HG03571 (cell line): ENCODE measurements around the gene ERP44.
"Not testable (repeated sequence)": the region's sequence is repeated elsewhere in the genome, so short reads cannot be mapped to it uniquely, and the experiment has no call there.

Source experiments
- ATAC-seq: cut with Tn5 transposase; IDR thresholded peaks from one replicate; pipeline ENCODE4 v1.9.1; 2021; ENCODE audit not compliant: unreplicated experiment

ERP44 gene

DNA sequence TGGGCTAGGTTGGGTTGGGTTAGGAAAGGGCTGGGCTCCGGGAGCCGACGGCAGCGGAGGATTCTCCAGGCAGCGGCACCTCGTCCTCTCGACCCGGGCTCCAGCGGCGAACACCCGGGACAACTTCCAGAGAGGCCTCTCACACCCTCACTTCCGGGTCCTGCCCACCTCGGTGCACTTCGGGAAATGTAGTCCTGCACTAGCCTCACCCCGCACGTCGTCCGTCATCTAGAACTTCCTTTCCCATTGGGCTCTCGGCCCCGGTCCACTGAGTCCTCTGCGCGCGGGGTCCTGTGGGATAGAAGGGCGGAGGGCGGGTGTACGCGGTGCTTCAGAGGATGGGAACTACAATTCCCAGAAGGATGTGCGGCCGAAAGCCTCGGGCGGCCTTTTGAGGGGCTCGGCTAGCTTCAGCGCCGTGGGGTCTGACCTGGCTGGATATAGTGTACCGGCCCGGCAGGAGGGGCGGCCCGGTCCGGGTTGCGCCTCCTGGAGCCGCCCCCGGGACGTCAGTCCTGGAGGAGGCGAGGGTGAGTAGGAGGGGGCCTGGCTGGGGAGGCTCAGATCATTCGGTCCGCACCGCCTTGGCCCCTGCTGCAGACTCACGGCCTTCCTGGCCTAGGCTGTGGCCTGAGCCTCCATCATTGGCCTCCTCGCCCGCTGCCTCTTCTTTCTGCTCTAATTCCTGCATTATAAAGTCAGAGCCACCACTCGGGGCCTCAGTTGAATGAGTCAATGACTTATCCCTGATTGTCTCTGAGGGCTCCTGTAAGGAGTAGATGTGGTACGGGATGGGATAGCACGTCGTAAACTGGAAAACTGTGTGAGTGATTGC lies at the start of gene ERP44, which contains the start of gene INVS:
ERP44 (minus strand) TSS at position 114 of the 835 bp plus-strand sequence. CDS start 160 bp downstream, outside the sequence.
INVS (plus strand) TSS at position 357 of the 835 bp plus-strand sequence. CDS start 5,279 bp downstream, outside the sequence.
- peak; percentile 96 for ATAC-seq

DNA sequence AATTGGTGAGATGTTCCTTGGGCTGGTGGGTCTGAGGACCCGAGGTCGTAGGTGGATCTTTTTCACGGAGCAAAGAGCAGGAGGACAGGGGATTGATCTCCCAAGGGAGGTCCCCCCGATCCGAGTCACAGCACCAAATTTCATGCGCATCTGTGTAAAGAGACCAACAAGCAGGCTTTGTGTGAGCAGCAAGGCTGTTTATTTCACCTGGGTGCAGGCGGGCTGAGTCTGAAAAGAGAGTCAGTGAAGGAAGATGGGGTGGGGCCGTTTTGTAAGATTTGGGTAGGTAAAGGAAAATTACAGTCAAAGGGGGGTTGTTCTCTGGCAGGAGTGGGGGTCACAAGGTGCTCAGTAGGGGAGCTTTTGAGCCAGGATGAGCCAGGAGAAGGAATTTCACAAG lies 47.2 kb upstream of the ERP44 start:
- ATAC-seq: not testable (repeated sequence)

DNA sequence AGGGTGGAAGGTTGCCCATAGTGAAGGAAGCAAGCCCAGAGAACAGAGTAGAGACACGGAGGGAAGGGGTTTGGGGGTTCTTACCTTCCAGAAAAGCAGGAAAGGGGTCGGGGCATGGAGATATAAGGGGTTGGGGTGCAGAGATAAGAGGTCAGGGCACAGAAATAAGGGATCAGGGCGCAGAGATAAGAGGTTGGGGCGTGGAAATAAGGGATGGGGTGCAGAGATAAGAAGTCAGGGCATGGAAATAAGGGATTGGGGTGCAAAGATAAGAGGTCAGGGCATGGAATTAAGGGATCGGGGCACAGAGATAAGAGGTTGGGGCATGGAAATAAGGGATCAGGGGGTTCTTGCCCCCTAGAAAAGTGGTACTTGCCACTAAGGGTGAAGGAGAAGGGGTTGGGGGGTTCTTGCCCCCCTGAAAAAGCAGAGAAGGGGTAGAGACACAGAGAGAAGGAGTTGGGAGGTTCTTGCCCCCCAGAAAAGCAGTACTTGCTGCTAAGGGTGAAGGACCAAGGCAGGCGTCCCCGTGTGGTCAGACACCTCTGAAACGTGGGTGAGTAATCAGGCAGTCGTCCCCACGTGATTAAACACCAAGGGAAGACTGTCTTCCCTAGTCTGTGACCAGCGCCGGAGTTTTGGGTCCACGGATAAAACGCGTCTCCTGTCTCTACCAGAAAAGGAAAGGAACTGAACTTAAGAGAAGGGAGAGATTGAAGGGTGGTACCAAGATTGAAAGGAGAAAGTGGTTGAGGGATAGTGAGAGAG lies 46.6 kb upstream of the ERP44 start:
- ATAC-seq: not testable (repeated sequence)

DNA sequence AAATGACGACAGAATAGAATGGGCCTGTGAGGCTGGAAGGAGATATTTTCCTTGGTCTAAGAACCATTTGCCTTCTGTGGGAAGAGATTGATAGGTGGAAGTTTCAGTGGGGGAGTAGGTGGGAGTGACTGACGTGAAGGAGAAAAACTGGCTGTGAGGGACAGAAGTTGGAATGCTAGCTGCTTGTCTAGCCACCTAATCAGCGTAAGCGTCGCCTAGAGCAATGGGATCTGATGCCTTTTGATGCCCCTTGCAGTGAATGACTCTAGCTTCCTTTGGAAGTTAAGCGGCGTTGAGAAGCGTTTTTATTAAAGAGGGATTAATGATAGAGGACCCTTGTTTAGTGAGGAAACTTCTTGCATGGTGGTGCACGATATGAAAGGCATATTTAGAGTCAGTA lies 43.1 kb upstream of the ERP44 start:
- not testable (repeated sequence) for ATAC-seq

DNA sequence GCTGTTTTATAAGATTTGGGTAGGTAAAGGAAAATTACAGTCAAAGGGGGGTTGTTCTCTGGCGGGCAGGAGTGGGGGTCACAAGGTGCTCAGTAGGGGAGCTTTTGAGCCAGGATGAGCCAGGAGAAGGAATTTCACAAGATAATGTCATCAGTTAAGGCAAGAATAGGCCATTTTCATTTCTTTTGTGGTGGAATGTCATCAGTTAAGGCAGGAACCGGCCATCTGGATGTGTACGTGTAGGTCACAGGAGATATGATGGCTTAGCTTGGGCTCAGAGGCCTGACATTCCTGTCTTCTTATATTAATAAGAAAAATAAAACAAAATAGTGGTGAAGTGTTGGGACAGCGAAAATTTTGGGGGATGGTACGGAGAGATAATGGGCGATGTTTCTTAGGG lies 41.5 kb upstream of the ERP44 start:
- ATAC-seq: not testable (repeated sequence)

DNA sequence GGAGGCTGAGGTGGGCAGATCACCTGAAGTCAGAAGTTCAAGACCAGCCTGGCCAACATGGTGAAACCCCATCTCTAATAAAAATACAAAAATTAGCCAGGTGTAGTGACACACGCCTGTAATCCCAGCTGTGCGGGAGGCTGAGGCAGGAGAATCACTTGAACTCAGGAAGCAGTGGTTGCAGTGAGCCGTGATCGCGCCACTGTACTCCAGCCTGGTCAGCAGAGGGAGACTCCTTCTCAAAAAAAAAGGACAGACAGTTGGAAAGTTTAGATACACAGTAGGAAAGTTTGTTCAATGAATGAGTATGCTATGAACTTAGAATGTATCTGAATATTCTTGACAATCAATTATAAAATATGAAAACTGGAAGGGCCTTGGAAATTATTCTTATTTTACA lies 38.0 kb upstream of the ERP44 start:
- not testable (repeated sequence) for ATAC-seq

DNA sequence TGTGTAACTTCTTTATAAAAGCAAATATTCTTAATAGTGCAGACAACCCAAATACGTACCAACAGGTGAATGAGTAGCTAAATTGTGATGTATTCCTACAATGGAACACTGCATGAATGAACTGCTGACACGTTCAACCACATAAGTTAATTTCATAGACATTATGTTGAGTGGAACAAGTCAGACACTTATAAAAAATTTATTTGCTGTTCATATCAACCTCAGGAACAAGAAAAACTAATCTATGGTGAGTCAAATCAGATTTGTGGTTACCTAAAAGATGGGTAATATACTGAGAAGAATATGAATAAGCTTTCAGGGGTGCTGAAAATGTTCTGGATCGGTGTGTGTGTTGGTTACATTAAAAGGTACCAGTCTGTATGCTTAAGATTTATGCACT lies 35.9 kb upstream of the ERP44 start:
- no peak for ATAC-seq

DNA sequence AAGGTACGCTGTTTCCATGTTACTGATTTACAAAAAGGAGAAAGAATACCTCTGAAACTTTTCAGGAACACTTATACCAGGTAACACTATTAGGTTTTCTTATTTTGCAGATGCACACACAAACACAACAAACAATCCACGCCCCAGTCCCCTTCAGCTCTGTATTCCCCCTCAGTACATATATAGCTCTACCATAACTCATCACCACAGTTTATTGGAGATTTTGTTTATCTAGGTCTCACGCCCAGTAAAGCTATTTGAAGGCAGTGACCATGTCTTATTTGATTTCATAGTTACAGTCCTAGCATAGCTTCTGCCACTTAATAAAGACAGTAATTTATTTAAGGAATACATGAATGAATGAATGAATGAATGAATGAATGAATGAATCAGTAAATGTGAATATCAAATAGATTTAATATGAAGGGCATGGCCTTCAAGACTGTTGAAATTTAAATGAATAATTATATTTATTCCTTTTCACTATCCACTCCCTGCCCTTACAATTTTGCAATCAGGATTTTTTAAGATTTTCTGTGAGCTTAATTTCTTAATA lies 33.2 kb upstream of the ERP44 start:
- no peak for ATAC-seq

DNA sequence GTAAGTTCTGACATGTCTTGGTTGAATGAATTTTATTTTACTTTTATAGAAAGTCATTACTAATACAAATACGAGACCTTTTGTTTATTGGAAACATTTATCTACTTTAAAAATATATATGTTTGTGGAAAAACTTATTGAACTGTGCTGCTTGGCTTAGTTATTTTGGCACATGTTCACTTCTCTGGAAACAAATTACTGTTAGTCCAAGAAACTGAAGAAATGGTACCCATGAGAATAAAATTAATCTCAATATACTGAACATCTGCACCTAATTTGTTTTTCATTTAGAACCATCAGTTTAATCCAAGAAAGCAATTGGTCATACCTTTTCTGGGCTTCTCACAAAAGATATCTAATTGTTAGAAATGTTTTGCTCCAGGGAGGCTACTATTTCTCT lies 32.4 kb upstream of the ERP44 start:
- ATAC-seq: no peak

DNA sequence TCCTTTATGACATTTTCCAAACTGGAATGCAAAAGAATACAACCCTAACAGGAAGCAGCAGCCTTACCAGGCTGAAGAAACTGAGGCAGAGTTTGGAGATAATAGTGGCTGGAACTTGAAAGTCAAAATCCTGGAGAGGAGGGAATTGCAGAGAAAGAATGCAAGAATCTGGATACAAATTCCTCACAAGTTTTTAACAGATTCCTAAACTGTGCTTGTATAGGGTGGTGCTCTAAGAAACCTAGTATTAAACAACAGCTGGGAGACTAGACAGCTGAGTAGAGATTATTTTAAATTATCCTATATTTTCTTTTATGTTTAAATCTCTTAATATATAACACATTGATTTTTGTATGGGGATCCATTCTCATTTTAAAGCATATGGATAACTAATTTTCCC lies 31.0 kb upstream of the ERP44 start:
- ATAC-seq: no peak

DNA sequence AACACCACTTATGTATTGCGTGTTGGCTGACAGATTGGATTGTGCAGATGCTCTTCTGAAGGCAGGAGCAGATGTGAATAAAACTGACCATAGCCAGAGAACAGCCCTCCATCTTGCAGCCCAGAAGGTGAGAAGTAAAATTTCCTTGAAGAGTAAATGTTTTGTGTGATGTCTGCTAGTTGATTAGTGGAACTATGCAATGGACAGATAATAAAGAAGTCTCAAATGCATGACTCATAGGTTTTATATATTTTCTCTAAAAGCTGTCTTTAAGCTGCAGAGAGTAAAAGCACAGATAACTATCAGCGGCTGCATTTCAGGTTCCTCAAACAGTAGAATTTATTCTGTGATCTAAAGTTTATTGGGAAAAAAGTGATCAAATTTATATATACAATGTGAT lies 27.6 kb upstream of the ERP44 start:
- ATAC-seq: no peak

DNA sequence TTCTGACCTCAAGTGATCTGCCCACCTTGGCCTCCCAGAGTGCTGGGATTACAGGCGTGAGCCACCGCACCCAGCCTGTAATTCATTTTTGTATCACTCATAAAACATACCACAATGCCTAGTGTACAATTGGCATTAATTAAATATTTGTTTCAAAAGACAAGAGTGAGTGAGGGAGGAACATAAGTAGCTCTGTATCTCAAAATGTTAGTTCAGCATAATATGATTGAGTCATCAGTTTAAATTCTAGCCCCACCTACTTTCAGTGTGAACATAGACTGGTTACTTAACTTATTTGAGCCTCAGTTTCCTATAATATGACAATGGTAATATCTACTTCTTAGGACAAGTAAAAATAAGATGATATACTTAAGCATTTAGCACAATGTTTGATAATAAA lies 27.1 kb upstream of the ERP44 start:
- ATAC-seq: no peak

DNA sequence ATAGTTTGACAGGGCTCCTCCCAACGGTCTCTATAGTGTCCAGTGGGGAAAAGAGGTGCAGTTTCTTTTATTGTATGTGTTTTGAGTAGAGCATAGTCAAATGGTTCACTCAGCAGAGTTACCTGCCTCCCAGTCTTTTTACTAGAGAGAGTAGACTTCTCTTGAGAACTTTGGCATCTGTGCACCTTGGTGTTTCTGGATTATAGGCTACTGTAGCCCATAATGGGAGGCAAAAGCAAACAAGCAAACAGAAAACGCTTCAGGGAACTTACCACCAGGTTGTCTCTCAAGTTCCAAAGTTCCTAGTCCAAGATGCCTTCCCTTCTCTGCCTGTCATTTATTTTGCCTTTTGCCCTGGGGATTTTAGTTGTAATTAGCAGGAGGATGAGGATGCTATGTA lies 26.4 kb upstream of the ERP44 start:
- ATAC-seq: no peak

DNA sequence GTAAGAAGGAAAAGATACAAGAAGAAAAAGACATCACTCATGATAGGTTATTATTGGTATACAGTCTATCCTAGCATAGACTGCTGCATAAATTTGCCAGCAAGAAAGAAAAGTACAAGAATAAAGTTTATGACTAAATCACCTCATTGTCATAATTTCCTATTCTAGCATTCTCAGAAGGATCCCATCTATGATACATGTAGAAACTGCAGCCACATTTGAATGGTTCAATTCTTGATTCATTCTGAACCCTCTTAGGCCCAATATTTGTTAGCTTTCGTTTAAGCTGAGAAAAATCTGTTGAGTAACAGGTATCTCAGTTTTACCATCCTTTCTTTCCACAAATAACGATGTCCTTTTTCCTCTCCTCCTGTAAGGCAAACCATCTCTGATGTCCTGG lies 21.5 kb upstream of the ERP44 start:
- no peak for ATAC-seq

DNA sequence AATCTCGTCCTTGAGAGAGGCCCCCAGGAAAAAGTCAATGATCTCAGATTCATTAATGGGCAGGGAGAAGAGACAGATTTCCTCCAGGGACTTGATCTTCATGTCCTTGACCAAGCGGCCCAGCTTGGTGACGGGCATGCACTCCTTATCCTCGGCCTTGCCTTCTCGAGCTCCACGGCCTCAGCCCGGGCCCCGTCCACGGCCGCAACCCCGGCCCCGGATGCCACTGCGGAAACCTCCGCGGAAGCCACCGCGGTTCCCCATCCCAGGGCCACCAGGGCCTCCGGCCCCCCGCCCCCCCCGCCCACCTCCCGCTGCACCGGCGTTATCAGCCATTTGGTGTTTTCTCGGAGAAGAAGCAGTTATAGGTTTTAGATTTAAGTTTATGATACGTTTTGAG lies 18.5 kb upstream of the ERP44 start:
- ATAC-seq: no peak

DNA sequence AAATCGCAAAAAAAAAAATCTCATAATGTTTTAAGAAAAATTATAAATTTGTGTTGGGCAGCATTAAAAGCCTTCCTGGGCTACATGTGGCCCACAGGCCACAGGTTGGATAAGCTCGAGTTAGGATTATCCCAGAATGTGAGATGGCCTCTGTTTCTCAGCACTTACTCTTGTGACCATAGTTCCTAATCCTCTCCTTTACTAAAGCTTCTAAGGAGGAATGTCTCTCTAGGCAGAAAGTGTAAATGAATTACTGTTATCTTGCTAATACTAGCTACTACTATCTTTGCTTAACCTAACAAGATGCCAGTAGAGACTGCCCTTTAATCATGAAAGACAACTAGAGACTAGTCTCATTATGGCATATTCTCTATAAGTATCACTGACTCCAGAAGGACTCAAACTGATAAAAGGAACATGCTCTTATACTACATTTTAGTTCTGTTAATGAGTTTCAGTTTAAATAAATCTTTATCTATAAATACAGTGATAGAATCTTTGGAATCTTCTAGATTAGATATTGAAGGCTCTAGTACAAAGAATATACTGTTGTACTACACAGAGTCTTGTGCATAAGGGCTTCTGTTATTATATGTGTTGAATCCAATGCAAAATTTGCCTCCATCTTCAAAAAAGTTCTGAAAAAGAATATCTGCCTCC lies 14.0 kb upstream of the ERP44 start:
- no peak for ATAC-seq

DNA sequence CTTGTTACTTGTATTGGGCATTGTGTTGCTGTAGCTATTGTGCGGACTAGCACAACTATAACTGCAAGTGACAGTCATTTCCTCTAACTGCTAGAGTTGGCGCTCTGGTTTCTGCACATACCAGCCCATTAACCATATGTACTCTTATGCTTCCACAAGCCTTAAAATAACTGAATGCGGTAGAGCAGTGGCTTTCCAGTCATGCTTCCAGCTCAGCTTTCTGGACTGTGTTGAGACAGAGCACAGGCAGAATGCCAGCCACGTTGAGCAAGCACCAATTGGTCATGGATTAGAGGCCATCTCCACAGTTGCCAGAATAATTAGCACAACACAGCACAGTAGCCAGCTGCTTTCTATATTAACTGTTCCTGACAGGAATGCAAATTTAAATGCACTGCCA lies 12.4 kb upstream of the ERP44 start:
- ATAC-seq: no peak

DNA sequence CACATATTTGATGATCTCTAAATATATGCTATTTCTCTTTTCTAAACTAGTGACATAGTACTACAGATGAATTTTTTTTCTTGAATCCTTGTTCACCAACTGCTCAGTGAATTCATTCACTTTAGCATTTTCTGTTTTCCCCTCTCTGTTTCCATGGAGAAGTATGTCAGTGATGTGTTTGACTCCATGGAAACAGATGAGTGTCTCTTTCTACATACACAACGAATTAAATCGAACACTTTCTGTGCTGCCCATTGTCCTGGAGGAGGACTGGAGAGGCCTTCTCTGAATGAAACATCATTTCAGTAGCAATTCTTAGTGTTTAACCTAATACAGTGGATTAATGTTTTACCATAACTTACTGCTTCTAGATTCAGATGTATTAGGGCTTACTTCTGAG lies 9.8 kb upstream of the ERP44 start:
- ATAC-seq: no peak

DNA sequence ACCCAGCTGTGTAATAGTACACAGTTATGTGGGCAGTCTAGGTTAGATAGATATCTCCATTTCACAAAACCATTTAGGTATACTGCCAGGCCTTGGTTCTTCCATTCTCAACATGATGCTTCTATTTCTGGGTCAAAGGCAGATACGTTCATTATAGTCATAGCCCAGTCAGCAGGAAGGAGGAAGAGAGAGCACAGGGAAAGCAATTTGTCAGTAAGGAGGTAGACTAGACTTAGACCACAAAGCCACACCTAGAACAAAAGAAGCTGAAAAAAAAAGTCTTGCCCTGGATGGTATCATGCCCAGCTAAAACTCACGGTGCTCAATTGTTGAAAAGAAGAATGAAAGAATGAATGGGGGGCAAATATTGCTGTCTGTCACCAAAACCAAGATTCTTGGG lies 7.8 kb upstream of the ERP44 start:
- no peak for ATAC-seq

DNA sequence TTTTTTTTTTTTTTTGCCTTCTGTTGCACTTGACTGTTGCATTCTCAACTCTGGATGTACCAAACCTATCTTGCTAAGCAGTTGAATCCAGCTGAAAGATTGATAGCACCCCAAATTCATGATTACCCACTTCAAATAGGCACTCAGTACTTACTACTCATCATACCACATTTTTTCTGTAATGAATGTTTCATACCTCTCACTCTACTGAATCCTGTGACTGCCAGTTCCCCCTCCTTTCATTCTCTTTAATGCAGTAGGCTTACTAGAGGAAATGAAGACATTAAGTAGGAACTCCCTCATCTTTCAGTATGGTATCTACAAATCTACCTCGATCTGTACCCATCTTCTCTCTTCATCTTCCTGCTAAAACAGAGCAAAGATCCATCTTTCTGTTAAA lies 7.1 kb upstream of the ERP44 start:
- no peak for ATAC-seq

DNA sequence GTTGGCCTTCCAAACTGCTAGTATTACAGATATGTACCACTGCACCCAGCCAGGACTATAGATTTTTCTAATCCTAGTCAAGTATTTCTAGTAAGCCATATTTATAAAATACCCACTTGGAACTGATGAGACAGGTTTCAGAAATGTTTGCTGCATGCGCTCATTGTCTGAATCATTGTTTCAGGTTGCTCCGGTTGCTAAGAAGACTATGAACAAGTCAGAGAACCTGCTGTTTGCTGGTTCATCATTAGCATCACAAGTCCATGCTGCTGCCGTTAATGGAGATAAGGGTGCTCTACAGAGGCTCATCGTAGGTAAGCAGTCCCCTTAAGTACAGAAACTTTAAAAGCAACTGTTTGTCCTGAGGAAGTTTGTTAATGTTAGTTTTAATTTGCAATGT lies 5.5 kb upstream of the ERP44 start:
- no peak for ATAC-seq
